Jurkat, Clone E6-1 (cell line): Measurements from ENCODE around the gene NACAD.
"Not testable (repeated sequence)": the region's sequence is repeated elsewhere in the genome, so short reads cannot be mapped to it uniquely, and the experiment has no call there.

Experiments
- DNase-seq: peaks from one replicate; pipeline ENCODE4 v3.0.0-alpha.2; 2011; ENCODE audit warnings: low read depth, low spot score
- H3K4me3 ChIP-seq: 2 replicates; pipeline ENCODE4 v1.5.1; 2011; ENCODE audit warnings: mild to moderate bottlenecking, low read length, control low read depth, moderate library complexity

Gene NACAD

GRCh38 chr7:45035893-45036292 lies 52.9 kb downstream of the NACAD start:
- no peak for DNase-seq
- H3K4me3 ChIP-seq, result no peak overlapping the region

- DNase-seq, result no peak
- H3K4me3 ChIP-seq, result no peak overlapping the region
These were observed 53.4 kb downstream of the NACAD start for GRCh38 chr7:45035371-45035770.

- H3K4me3 ChIP-seq, DNase-seq: not testable (repeated sequence)
These were observed 54.1 kb downstream of the NACAD start for GRCh38 chr7:45034710-45035109.

- no peak overlapping the region for H3K4me3 ChIP-seq
- DNase-seq, result no peak
These were observed 54.9 kb downstream of the NACAD start for GRCh38 chr7:45033931-45034290.

- DNase-seq, result peak; percentile 59
- no peak overlapping the region for H3K4me3 ChIP-seq
These were observed 55.4 kb downstream of the NACAD start for GRCh38 chr7:45033261-45033930.

- DNase-seq, result no peak
- no peak overlapping the region for H3K4me3 ChIP-seq
These were observed 56.3 kb downstream of the NACAD start for GRCh38 chr7:45032421-45032820.

- no peak for DNase-seq
- no peak overlapping the region for H3K4me3 ChIP-seq
These were observed 56.9 kb downstream of the NACAD start for GRCh38 chr7:45031829-45032228.
